Measurements from ENCODE around the gene CCL23. TPM values are rescaled to one million over a fixed set of nuclear protein-coding genes. Genes with fewer than 3 reads are reported as not detected.

CCL23 gene
- total and polyA plus RNA-seq, 2 donors (not counting 1 experiment from before 2014, with no cell fraction given): not detected

GRCh38 chr17:36055921-36056520, 38.2 kb upstream of the CCL23 start:
- no peaks in the 10 kb centered on the region for H3K4me1 ChIP-seq (ENCODE audit: control insufficient read depth, extremely low read depth, insufficient read depth, low read length)

GRCh38 chr17:36055171-36055570, 37.4 kb upstream of the CCL23 start:
- H3K4me3 ChIP-seq (replicated peaks in 1 of 4; ENCODE audit: control extremely low read depth in 1 of 4, insufficient read depth in 1 of 4, low read depth in 3 of 4, low read length in 4 of 4): no peak overlapping the region
- H3K9ac ChIP-seq (ENCODE audit: insufficient read depth, low read length): no peak overlapping the region
- H3K79me2 ChIP-seq (ENCODE audit: control insufficient read depth, insufficient read depth, low read length): no peaks in the 10 kb centered on the region
- TF ChIP-seq CTCF (conservative IDR thresholded peaks at IDR 0.05 in 1 of 2, IDR thresholded peaks at IDR 0.05 in 1 of 2; ENCODE audit: low read depth in 1 of 2, low read length in 2 of 2) (no peak), EZH2 (IDR thresholded peaks at IDR 0.05; ENCODE audit: low read length, missing control alignments) (no peak)
- no peaks in the 10 kb centered on the region for H3K36me3 ChIP-seq (ENCODE audit: control insufficient read depth, insufficient read depth, low read length)
- H3K4me1 ChIP-seq (ENCODE audit: control insufficient read depth, extremely low read depth, insufficient read depth, low read length): no peaks in the 10 kb centered on the region
- no peaks in the 10 kb centered on the region for H3K9me3 ChIP-seq (ENCODE audit: control insufficient read depth, insufficient read depth, low read depth, low read length)
- H3K27ac ChIP-seq (ENCODE audit: insufficient read depth, low read length): no peak overlapping the region
- no peak for DNase-seq (ENCODE audit: low read depth in 2 of 2)
- no peaks in the 10 kb centered on the region for H4K20me1 ChIP-seq (ENCODE audit: control insufficient read depth, extremely low read depth, insufficient read depth, low read length)
- H3K27me3 ChIP-seq (ENCODE audit: control insufficient read depth, insufficient read depth, low read length): no peaks in the 10 kb centered on the region
- H3K4me2 ChIP-seq (ENCODE audit: extremely low read depth, insufficient read depth, low read length): no peak overlapping the region
- H2AFZ ChIP-seq (ENCODE audit: low read length): no peak overlapping the region

More at GRCh38 chr17:36055921-36056520, 38.2 kb upstream of the CCL23 start:
- TF ChIP-seq CTCF (conservative IDR thresholded peaks at IDR 0.05 in 1 of 2, IDR thresholded peaks at IDR 0.05 in 1 of 2; ENCODE audit: low read depth in 1 of 2, low read length in 2 of 2): no peak
- TF ChIP-seq EZH2 (IDR thresholded peaks at IDR 0.05; ENCODE audit: low read length, missing control alignments): no peak
- DNase-seq (ENCODE audit: low read depth in 2 of 2): no peak
- Histone ChIP-seq H2AFZ (ENCODE audit: low read length) (no peak overlapping the region), H3K9me3 (ENCODE audit: control insufficient read depth, insufficient read depth, low read depth, low read length) (no peaks in the 10 kb centered on the region), H3K36me3 (ENCODE audit: control insufficient read depth, insufficient read depth, low read length) (no peaks in the 10 kb centered on the region), H3K4me3 (replicated peaks in 1 of 4; ENCODE audit: control extremely low read depth in 1 of 4, insufficient read depth in 1 of 4, low read depth in 3 of 4, low read length in 4 of 4) (no peak overlapping the region), H4K20me1 (ENCODE audit: control insufficient read depth, extremely low read depth, insufficient read depth, low read length) (no peaks in the 10 kb centered on the region), H3K79me2 (ENCODE audit: control insufficient read depth, insufficient read depth, low read length) (no peaks in the 10 kb centered on the region), H3K4me2 (ENCODE audit: extremely low read depth, insufficient read depth, low read length) (no peak overlapping the region), H3K9ac (ENCODE audit: insufficient read depth, low read length) (no peak overlapping the region), H3K27ac (ENCODE audit: insufficient read depth, low read length) (no peak overlapping the region), H3K27me3 (ENCODE audit: control insufficient read depth, insufficient read depth, low read length) (no peaks in the 10 kb centered on the region)

GRCh38 chr17:36049643-36050042, 31.9 kb upstream of the CCL23 start:
- H3K36me3 ChIP-seq (ENCODE audit: control insufficient read depth, insufficient read depth, low read length): no peaks in the 10 kb centered on the region
- DNase-seq (ENCODE audit: low read depth in 2 of 2): no peak
- no peaks in the 10 kb centered on the region for H3K27me3 ChIP-seq (ENCODE audit: control insufficient read depth, insufficient read depth, low read length)
- no peak overlapping the region for H3K9ac ChIP-seq (ENCODE audit: insufficient read depth, low read length)
- no peaks in the 10 kb centered on the region for H3K4me1 ChIP-seq (ENCODE audit: control insufficient read depth, extremely low read depth, insufficient read depth, low read length)
- H3K9me3 ChIP-seq (ENCODE audit: control insufficient read depth, insufficient read depth, low read depth, low read length): no peaks in the 10 kb centered on the region
- H2AFZ ChIP-seq (ENCODE audit: low read length): no peak overlapping the region
- H3K4me3 ChIP-seq (replicated peaks in 1 of 4; ENCODE audit: control extremely low read depth in 1 of 4, insufficient read depth in 1 of 4, low read depth in 3 of 4, low read length in 4 of 4): no peak overlapping the region
- no peaks in the 10 kb centered on the region for H4K20me1 ChIP-seq (ENCODE audit: control insufficient read depth, extremely low read depth, insufficient read depth, low read length)
- no peak overlapping the region for H3K27ac ChIP-seq (ENCODE audit: insufficient read depth, low read length)
- TF ChIP-seq CTCF (conservative IDR thresholded peaks at IDR 0.05 in 1 of 2, IDR thresholded peaks at IDR 0.05 in 1 of 2; ENCODE audit: low read depth in 1 of 2, low read length in 2 of 2): no peak
- TF ChIP-seq EZH2 (IDR thresholded peaks at IDR 0.05; ENCODE audit: low read length, missing control alignments): no peak
- no peak overlapping the region for H3K4me2 ChIP-seq (ENCODE audit: extremely low read depth, insufficient read depth, low read length)
- no peaks in the 10 kb centered on the region for H3K79me2 ChIP-seq (ENCODE audit: control insufficient read depth, insufficient read depth, low read length)

All from fibroblast of lung (primary cell).